AG04450 (cell line): Measurements from ENCODE around the gene PCDHB7. TPM values are rescaled to one million over a fixed set of nuclear protein-coding genes. Genes with fewer than 3 reads are reported as not detected.
"Not testable (repeated sequence)": the region's sequence is repeated elsewhere in the genome, so short reads cannot be mapped to it uniquely, and the experiment has no call there.

ENCODE experiments used
- CTCF ChIA-PET: fragments of 300-600, 350-600 bp; formaldehyde crosslinking; extraction: SDS; loops from one replicate; lab custom pipeline; 2022; ENCODE audit warnings: antibody characterized with exemption, inconsistent platforms; lab: Charles Lee
- POLR2A ChIA-PET: fragments of 350-600 bp; formaldehyde crosslinking; extraction: SDS; loops from one replicate; lab custom pipeline; 2021; ENCODE audit warnings: antibody characterized with exemption, inconsistent platforms; lab: Yijun Ruan, JAX
- DNase-seq: peaks from one replicate; pipeline ENCODE4 v3.0.0-alpha.2; 2011; ENCODE audit warnings: low read depth, low spot score
- H3K27ac ChIP-seq: one replicate; pipeline ENCODE4 v1.5.1; 2012; ENCODE audit warnings: low read depth, low read length, control low read depth
- H3K27me3 ChIP-seq: one replicate; pipeline ENCODE4 v1.6.0; 2012; ENCODE audit warnings: low read length; ENCODE audit not compliant: control insufficient read depth, insufficient read depth
- H3K4me3 ChIP-seq: 2 replicates; pipeline ENCODE4 v1.5.1; 2011; ENCODE audit warnings: mild to moderate bottlenecking, low read depth, low read length, control low read depth
- H3K9me3 ChIP-seq: 2 replicates; pipeline ENCODE4 v1.5.1; 2012; ENCODE audit warnings: low read length; ENCODE audit not compliant: control insufficient read depth, insufficient read depth
- CTCF ChIP-seq: IDR thresholded peaks from 2 replicates; pipeline ENCODE4 v1.5.1; 2011; ENCODE audit warnings: low read depth, low read length, control low read depth, inconsistent platforms
- polyA plus RNA-seq: library from polyadenylated mRNA; depleted of rRNA; stranded (reverse); fragments of >200 nt; gene quantifications from 2 replicates; pipeline ENCODE4 v1.2.3, GENCODE V29; 2011; rRNA removed

The PCDHB7 gene
- polyA plus RNA-seq, 1 experiment, result 0.62 TPM

GRCh38 chr5:141223112-141223783 lies 50.8 kb downstream of the PCDHB7 start, which contains the start of gene PCDHB14:
Gene PCDHB14 (plus strand): TSS chr5:141223343. CDS start chr5:141223506, 163 bp downstream.
- ChIA-PET CTCF (interaction anchor here (0.9 to 2.7 kb wide), 12 partner anchors 11 to 344 kb away, joined by 3 to 66 read pairs (median 5); partner anchors contain the start of genes PCDHB10, PCDHGB3 and TAF7), POLR2A (no interaction called here)
- no peak within 1 kb of the TSS for H3K27ac ChIP-seq
- no peak for DNase-seq
- no peaks in the 10 kb centered on the region for H3K27me3 ChIP-seq
- peak within 1 kb of the TSS; percentile 33 for H3K4me3 ChIP-seq
- H3K9me3 ChIP-seq, result peaks cover 21% of the 10 kb centered on the region
- no peak for TF ChIP-seq CTCF

- CTCF ChIA-PET, DNase-seq, H3K4me3 ChIP-seq, H3K27ac ChIP-seq, POLR2A ChIA-PET, H3K27me3 ChIP-seq: not testable (repeated sequence)
- peaks cover 16% of the 10 kb centered on the region for H3K9me3 ChIP-seq
Measured at GRCh38 chr5:141224844-141225243, 52.4 kb downstream of the PCDHB7 start.

GRCh38 chr5:141225421-141225820 lies 53.0 kb downstream of the PCDHB7 start:
- DNase-seq, H3K27ac ChIP-seq, CTCF ChIA-PET, H3K4me3 ChIP-seq, POLR2A ChIA-PET, H3K27me3 ChIP-seq: not testable (repeated sequence)
- H3K9me3 ChIP-seq, result peaks cover 16% of the 10 kb centered on the region

Other genes starting within 250 kb of the PCDHB7 start
- gene PCDHAC1, start 246.3 kb upstream of the PCDHB7 start, polyA plus RNA-seq, result 0.02 and 0.04 TPM in 2 replicates
- gene PCDHAC2, start 206.2 kb upstream of the PCDHB7 start, polyA plus RNA-seq, result not detected in 2 replicates
- gene PCDHB1, start 121.3 kb upstream of the PCDHB7 start, polyA plus RNA-seq, result not detected in 2 replicates
- gene PCDHB2, start 78.0 kb upstream of the PCDHB7 start, polyA plus RNA-seq, result 0.86 and 1.1 TPM in 2 replicates
- gene PCDHB3, start 72.2 kb upstream of the PCDHB7 start, polyA plus RNA-seq, result 0.12 and 0.15 TPM in 2 replicates
- gene PCDHB4, start 50.8 kb upstream of the PCDHB7 start, polyA plus RNA-seq, result 0.04 and 0.06 TPM in 2 replicates
- gene PCDHB5, start 37.4 kb upstream of the PCDHB7 start, polyA plus RNA-seq, result 0.68 and 0.72 TPM in 2 replicates
- gene PCDHB6, start 22.6 kb upstream of the PCDHB7 start, polyA plus RNA-seq, result 0.21 TPM in 2 replicates
- gene PCDHB8, start 5.1 kb downstream of the PCDHB7 start, polyA plus RNA-seq, result 0.20 and 0.25 TPM in 2 replicates
- 0.45 and 0.66 TPM in 2 replicates for gene PCDHB16, start 9.7 kb downstream of the PCDHB7 start, polyA plus RNA-seq
- gene PCDHB9, start 14.5 kb downstream of the PCDHB7 start, polyA plus RNA-seq, result 0.22 and 0.45 TPM in 2 replicates
- 0.45 and 0.74 TPM in 2 replicates for gene PCDHB10, start 19.7 kb downstream of the PCDHB7 start, polyA plus RNA-seq
- 0.16 and 0.25 TPM in 2 replicates for gene PCDHB11, start 27.0 kb downstream of the PCDHB7 start, polyA plus RNA-seq
- 0.32 and 0.40 TPM in 2 replicates for gene PCDHB12, start 36.1 kb downstream of the PCDHB7 start, polyA plus RNA-seq
- gene PCDHB13, start 41.3 kb downstream of the PCDHB7 start, polyA plus RNA-seq, result 0.60 and 0.73 TPM in 2 replicates
- 0.98 and 1.1 TPM in 2 replicates for gene PCDHB14, start 50.7 kb downstream of the PCDHB7 start, polyA plus RNA-seq
- 0.88 and 0.93 TPM in 2 replicates for gene PCDHB15, start 72.8 kb downstream of the PCDHB7 start, polyA plus RNA-seq
- not detected in 2 replicates for gene SLC25A2, start 131.4 kb downstream of the PCDHB7 start, polyA plus RNA-seq
- gene TAF7, start 148.1 kb downstream of the PCDHB7 start, polyA plus RNA-seq, result 60.3 and 71.0 TPM in 2 replicates
- gene PCDHGA1, start 157.9 kb downstream of the PCDHB7 start, polyA plus RNA-seq, result 1.9 and 2.2 TPM in 2 replicates
- gene PCDHGA2, start 166.1 kb downstream of the PCDHB7 start, polyA plus RNA-seq, result 6.1 and 6.3 TPM in 2 replicates
- 0.92 and 1.2 TPM in 2 replicates for gene PCDHGA3, start 171.2 kb downstream of the PCDHB7 start, polyA plus RNA-seq
- 3.2 TPM in 2 replicates for gene PCDHGB1, start 177.5 kb downstream of the PCDHB7 start, polyA plus RNA-seq
- gene PCDHGA4, start 182.4 kb downstream of the PCDHB7 start, polyA plus RNA-seq, result 6.3 and 7.6 TPM in 2 replicates
- gene PCDHGB2, start 187.3 kb downstream of the PCDHB7 start, polyA plus RNA-seq, result 4.6 and 4.8 TPM in 2 replicates
- 1.4 and 1.8 TPM in 2 replicates for gene PCDHGA5, start 191.5 kb downstream of the PCDHB7 start, polyA plus RNA-seq
- gene PCDHGB3, start 197.6 kb downstream of the PCDHB7 start, polyA plus RNA-seq, result 3.6 and 4.3 TPM in 2 replicates
- gene PCDHGA6, start 201.2 kb downstream of the PCDHB7 start, polyA plus RNA-seq, result 4.7 and 4.8 TPM in 2 replicates
- gene PCDHGA7, start 210.1 kb downstream of the PCDHB7 start, polyA plus RNA-seq, result 2.7 TPM in 2 replicates
- gene PCDHGB4, start 215.1 kb downstream of the PCDHB7 start, polyA plus RNA-seq, result 10.3 and 10.9 TPM in 2 replicates
- gene PCDHGA8, start 220.0 kb downstream of the PCDHB7 start, polyA plus RNA-seq, result 0.93 and 1.1 TPM in 2 replicates
- 12.5 TPM in 2 replicates for gene PCDHGB5, start 225.3 kb downstream of the PCDHB7 start, polyA plus RNA-seq
- gene PCDHGA9, start 230.1 kb downstream of the PCDHB7 start, polyA plus RNA-seq, result 6.4 and 8.0 TPM in 2 replicates
- 3.3 and 3.8 TPM in 2 replicates for gene PCDHGB6, start 235.4 kb downstream of the PCDHB7 start, polyA plus RNA-seq
- 9.2 and 11.7 TPM in 2 replicates for gene PCDHGA10, start 240.3 kb downstream of the PCDHB7 start, polyA plus RNA-seq
- gene PCDHGB7, start 245.0 kb downstream of the PCDHB7 start, polyA plus RNA-seq, result 16.2 and 17.0 TPM in 2 replicates
- 7.5 and 7.7 TPM in 2 replicates for gene PCDHGA11, start 248.4 kb downstream of the PCDHB7 start, polyA plus RNA-seq